NCI-H526 treated with DMSO at 0.1 percent for 48 hours (cell line): Measurements from ENCODE around the gene LAMB4.

Source experiments
- DNase-seq: peaks from one replicate; lab custom pipeline; 2025; lab: John Stamatoyannopoulos, UW

The LAMB4 gene

GRCh38 chr7:107996072-107996882, 133.9 kb downstream of the LAMB4 start:
- no peak for DNase-seq

DNA sequence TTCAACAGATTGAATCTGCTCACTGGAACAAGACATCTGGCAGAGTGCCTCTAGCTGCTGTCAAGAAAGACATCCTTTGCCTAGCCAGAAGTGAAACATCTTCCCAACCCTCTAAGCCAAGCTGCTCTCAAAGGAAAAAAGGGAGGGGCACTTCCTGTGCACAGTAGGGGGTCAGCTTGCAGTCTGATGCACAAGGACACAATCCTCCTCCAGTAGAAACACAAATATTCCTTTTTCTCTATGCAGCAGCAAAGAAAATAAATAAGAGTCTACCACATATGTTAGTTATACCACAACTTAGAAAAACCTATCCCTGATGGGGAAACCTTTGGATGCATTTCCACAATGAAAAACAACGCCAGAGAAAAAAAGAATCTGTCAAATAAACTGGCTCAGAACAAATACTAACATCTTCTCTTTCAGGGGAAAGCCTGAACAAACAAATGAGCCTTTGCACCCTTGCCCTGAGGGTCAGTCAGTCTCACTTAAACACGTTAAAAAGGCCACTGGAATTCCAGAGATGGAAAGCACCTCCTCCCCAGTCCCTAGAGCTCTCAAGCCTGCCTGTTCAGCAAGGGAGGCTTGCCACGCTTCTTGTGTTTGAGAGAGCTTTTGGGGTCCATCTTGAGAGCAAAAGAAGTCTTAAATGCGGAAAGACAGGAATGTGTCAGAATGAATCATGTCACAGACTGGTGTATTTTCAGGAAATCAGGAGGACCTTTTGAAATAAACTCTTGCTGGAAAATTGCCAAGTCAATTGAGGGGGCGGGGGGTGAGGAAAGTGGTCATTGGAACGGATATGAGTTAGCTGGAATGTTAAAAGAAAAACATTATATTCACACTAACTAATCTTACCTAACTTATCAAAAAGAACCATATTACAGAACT, 134.7 kb downstream of the LAMB4 start:
- DNase-seq: no peak

- no peak for DNase-seq
Observed at GRCh38 chr7:107994421-107995030, 135.6 kb downstream of the LAMB4 start.

DNA sequence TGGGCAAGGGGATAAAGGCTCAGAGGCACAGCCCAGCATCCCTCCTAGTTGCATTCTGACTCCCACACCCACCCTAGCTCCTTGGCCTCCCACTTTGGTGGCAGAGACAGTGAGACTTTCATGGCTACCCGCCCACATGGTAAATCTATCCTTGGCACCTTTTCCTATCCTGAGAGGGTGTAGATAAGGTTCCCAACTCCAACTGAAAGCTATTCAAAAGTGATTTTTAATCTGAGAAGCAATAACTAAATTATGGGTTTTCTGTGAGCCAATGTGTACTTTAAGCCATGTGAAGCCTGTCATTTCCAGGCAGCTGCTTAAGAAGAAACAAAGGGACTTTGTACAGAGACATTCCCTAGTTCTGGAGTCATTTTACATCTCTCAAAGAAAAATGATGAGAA, 136.3 kb downstream of the LAMB4 start:
- DNase-seq: no peak

DNA sequence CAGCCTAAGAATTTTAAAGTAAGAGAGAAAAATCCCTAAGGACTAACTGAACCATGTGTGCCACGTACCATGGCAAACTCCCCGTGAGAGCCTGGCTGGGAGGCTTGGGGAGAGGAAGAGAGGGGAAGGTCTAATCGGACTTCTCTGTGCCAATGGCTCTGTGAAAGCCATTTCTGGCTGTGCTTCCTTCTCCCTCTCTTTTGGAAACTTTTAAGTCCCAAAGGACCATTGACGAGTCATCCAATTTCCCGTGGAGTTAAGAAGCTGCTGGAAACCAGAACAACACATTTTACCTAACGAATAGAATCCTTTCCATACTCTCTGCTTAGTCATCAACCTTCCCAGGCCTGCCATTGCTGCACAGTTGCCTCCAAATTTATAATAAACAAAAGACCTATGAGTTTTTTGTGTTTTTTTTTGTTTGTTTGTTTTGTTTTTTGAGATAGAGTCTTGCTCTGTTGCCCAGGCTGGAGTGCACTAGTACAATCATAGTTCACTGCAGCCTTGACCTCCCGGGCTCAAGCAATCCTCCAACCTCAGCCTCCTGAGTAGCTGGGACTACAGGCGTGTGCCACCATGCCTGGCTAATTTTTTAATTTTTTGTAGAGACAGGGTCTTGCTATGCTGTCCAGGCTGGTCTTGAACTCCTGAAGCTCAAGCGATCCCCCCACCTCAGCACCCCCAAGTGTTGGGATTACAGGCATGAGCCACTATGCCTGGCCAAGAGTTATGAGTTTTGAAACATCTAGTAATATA, 140.4 kb downstream of the LAMB4 start:
- DNase-seq: no peak

GRCh38 chr7:107982918-107983389, 147.2 kb downstream of the LAMB4 start:
- DNase-seq: no peak

DNA sequence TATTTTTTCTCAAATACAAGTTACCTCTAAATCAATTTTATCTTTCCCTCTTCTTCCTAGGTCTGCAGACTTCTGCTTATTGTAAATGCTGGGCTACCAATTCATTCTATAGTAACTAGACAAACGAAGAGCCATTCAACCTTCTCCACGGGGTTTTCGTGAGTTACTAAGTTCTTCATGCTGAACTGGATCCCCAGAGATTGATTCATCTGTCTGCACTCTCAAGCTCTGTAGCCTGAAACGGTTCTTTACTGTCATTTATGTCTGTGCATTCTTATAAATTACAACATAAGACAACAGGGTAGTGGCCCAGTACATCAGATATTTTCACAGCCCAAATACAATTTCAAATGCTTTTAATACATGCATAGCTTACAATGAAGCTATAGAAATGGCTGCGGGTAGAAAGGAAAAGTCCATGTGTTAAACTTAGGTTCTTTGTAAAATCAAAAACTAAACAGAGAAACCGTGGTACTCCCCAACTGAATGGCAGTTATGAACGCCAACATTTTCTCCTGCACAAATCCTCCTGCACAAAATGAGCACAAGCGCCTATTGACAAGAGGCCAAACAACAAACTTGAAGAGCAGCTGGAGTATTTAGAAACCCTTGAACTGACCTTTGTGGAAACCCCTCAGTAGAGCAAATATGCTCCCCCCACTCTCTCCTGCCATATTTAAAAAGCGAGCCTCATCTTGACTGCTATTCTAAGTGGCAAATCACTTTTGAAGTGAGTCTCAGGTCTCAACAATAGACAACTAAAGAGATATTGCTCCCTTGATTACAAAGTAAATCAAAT, 147.9 kb downstream of the LAMB4 start:
- DNase-seq: no peak

- DNase-seq: no peak
Observed at GRCh38 chr7:107981466-107981865, 148.7 kb downstream of the LAMB4 start.

GRCh38 chr7:107980671-107981190, 149.4 kb downstream of the LAMB4 start:
- DNase-seq: no peak

GRCh38 chr7:107980171-107980570, 150.0 kb downstream of the LAMB4 start:
- no peak for DNase-seq

DNA sequence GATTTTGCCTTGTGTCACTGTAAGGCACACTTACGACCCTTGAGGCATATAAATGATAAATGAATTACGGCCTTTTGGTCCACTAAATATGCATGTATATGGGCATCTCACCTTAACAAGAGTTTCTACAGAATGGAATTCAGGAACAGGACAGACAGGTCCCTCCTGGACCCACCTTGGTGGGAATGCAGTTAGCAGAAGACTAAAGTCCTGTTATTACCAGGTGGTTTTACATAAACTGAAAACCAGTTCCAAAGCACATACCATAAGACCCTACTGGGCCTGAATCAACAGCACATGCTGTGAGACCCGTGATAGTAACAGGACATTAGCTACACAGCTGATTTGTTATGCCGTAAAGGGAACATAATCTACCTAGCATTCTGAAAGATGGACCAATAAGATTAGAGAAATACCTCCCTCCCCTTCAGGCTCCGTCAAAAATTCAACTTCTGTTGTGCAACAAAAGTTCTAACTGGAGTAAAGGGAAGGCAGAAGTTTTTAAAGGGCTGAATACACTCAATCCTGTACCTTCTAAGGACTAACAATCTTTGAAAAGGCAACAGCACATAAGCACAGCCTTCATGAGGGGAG, 151.2 kb downstream of the LAMB4 start:
- no peak for DNase-seq

- no peak for DNase-seq
Observed at GRCh38 chr7:107977048-107977447, 153.1 kb downstream of the LAMB4 start.

- DNase-seq: no peak
Observed at GRCh38 chr7:107976620-107977019, 153.5 kb downstream of the LAMB4 start.

- no peak for DNase-seq
Observed at GRCh38 chr7:107975394-107976013, 154.7 kb downstream of the LAMB4 start.

DNA sequence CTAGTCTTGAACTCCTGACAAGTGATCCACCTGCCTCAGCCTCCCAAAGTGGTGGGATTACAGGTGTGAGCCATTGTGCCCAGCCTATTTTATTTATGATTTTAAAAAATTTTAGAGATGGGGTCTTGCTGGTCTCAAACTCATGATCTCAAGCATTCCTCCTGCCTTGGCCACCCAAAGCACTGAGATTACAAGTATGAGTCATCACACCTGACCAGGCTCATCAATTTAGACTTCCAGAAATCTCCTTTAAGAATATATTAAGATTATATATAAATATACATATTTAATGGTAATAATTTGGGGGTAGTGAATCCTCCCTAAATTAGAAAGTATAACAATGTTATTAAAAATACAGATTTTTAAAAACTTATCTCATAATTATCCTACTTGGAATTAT, 156.3 kb downstream of the LAMB4 start:
- DNase-seq: no peak
